NCI-H460 (cell line): ENCODE results near the gene ERN2. TPM values are rescaled to one million over a fixed set of nuclear protein-coding genes. Genes with fewer than 3 reads are reported as not detected.

Experiments used
- DNase-seq: peaks from one replicate; pipeline ENCODE4 v3.0.0-alpha.2; 2016; ENCODE audit warnings: low read depth; ENCODE audit errors: extremely low read depth
- total RNA-seq: library from RNA; depleted of rRNA; stranded (reverse); fragments of >200 nt; shearing (Covaris generic); gene quantifications from 2 replicates; pipeline ENCODE4 v1.2.3, GENCODE V29; 2014

The ERN2 gene
- total RNA-seq, 1 experiment from 2014 or later: not detected

GRCh38 chr16:23690771-23691482 lies 22.1 kb downstream of the ERN2 start:
- no peak for DNase-seq

- no peak for DNase-seq
Observed at GRCh38 chr16:23689442-23690187, 23.4 kb downstream of the ERN2 start.

GRCh38 chr16:23687034-23687808 lies 25.8 kb downstream of the ERN2 start:
- DNase-seq: no peak

GRCh38 chr16:23683487-23683886 lies 29.5 kb downstream of the ERN2 start:
- no peak for DNase-seq

GRCh38 chr16:23682181-23682580 lies 30.8 kb downstream of the ERN2 start:
- DNase-seq: no peak

GRCh38 chr16:23679986-23680336 lies 33.1 kb downstream of the ERN2 start:
- no peak for DNase-seq

- peak; percentile 7 for DNase-seq
Observed at GRCh38 chr16:23679274-23679985, 33.6 kb downstream of the ERN2 start.

GRCh38 chr16:23678430-23679273 lies 34.4 kb downstream of the ERN2 start, which contains the start of gene PLK1:
TSS of gene PLK1 (plus strand) at chr16:23678889. CDS start at chr16:23678933, 44 bp downstream.
- peak; percentile 80 for DNase-seq

GRCh38 chr16:23676924-23677480 lies 36.0 kb downstream of the ERN2 start:
- no peak for DNase-seq

- no peak for DNase-seq
Observed at GRCh38 chr16:23673971-23674614, 38.9 kb downstream of the ERN2 start.

- no peak for DNase-seq
Observed at GRCh38 chr16:23670137-23670776, 42.8 kb downstream of the ERN2 start.

GRCh38 chr16:23668873-23669272 lies 44.1 kb downstream of the ERN2 start:
- no peak for DNase-seq

GRCh38 chr16:23668225-23668624 lies 44.8 kb downstream of the ERN2 start:
- no peak for DNase-seq

- no peak for DNase-seq
Observed at GRCh38 chr16:23667355-23667659, 45.7 kb downstream of the ERN2 start.

- DNase-seq: no peak
Observed at GRCh38 chr16:23666571-23667354, 46.3 kb downstream of the ERN2 start.

GRCh38 chr16:23663918-23664317 lies 49.1 kb downstream of the ERN2 start:
- DNase-seq: no peak

GRCh38 chr16:23651943-23652468 lies 61.0 kb downstream of the ERN2 start:
- no peak for DNase-seq
